H1 (cell line): ENCODE measurements around the gene TEX11. TPM values are rescaled to one million over a fixed set of nuclear protein-coding genes. Genes with fewer than 3 reads are reported as not detected.
A peak's percentile ranks its signal among the peaks of the same experiment; 100 is the strongest.

Experiments used
- CTCF ChIA-PET: fragments of 300-600 bp; sonication (Branson Sonifier 250); formaldehyde crosslinking; loops from one replicate; lab custom pipeline; 2021; ENCODE audit not compliant: partially characterized antibody; lab: Charles Lee
- POLR2A ChIA-PET: fragments of 300-600 bp; sonication (Branson Sonifier 250); formaldehyde crosslinking; loops from one replicate; lab custom pipeline; 2021; ENCODE audit warnings: inconsistent platforms; ENCODE audit not compliant: partially characterized antibody; lab: Charles Lee
- DNase-seq, 2 experiments: peaks; one replicate each; pipeline versions ENCODE4 v3.0.0 to v3.0.0-alpha.2; 2010 to 2022; ENCODE audit warnings: low spot score in 2 of 2, low read depth in 1 of 2, mixed read lengths in 1 of 2
- FAIRE-seq: peaks from 2 replicates; lab custom pipeline; 2011; peaks lifted over from hg19 to GRCh38; lab: Jason Lieb, UNC
- H2AFZ ChIP-seq: 2 replicates; pipeline ENCODE4 v1.8.1; 2012; ENCODE audit warnings: low read length, inconsistent platforms
- H2AK5ac ChIP-seq: 2 replicates; pipeline ENCODE4 v1.6.1; 2013; ENCODE audit warnings: low read depth, low read length
- H2BK120ac ChIP-seq: replicated peaks from 2 replicates; pipeline ENCODE3; 2013; ENCODE audit warnings: low read depth, low read length, inconsistent platforms
- H2BK12ac ChIP-seq: 2 replicates; pipeline ENCODE4 v1.6.1; 2013; ENCODE audit warnings: low read depth, low read length
- H2BK15ac ChIP-seq: 2 replicates; pipeline ENCODE4 v1.6.1; 2013; ENCODE audit warnings: low read length
- H2BK20ac ChIP-seq: 2 replicates; pipeline ENCODE4 v1.6.1; 2013; ENCODE audit warnings: low read length
- H2BK5ac ChIP-seq: 2 replicates; pipeline ENCODE4 v1.6.1; 2013; ENCODE audit warnings: low read depth, low read length
- H3K14ac ChIP-seq: 2 replicates; pipeline ENCODE4 v1.6.1; 2013; ENCODE audit warnings: inconsistent platforms; ENCODE audit not compliant: insufficient read length
- H3K18ac ChIP-seq: 2 replicates; pipeline ENCODE4 v1.6.1; 2013; ENCODE audit warnings: low read length; ENCODE audit errors: extremely low read depth
- H3K23ac ChIP-seq: 2 replicates; pipeline ENCODE4 v1.6.1; 2013; ENCODE audit warnings: inconsistent platforms; ENCODE audit not compliant: insufficient read length
- H3K23me2 ChIP-seq: 2 replicates; pipeline ENCODE4 v1.6.1; 2013; ENCODE audit warnings: low read depth, low read length
- H3K27ac ChIP-seq: 2 replicates; pipeline ENCODE4 v1.6.1; 2011; ENCODE audit warnings: low read depth, low read length, inconsistent platforms
- H3K27me3 ChIP-seq, 4 experiments: replicated peaks in 1 of 4; 1 replicate in 1 of 4; 2 replicates in 3 of 4; pipeline versions ENCODE4 v1.6.1 to v1.8.1; 2011 to 2013; ENCODE audit warnings: low read length in 3 of 4, mild to moderate bottlenecking in 3 of 4, inconsistent platforms in 2 of 4, mixed read lengths in 2 of 4, moderate library complexity in 1 of 4; ENCODE audit not compliant: control insufficient read depth in 3 of 4, insufficient read depth in 3 of 4; ENCODE audit errors: extremely low read depth in 1 of 4
- H3K36me3 ChIP-seq, 4 experiments: 2 replicates each; pipeline versions ENCODE4 v1.6.1 to v1.8.1; 2011 to 2013; ENCODE audit warnings: mild to moderate bottlenecking in 4 of 4, low read length in 3 of 4, moderate library complexity in 2 of 4, control low read depth in 1 of 4, inconsistent platforms in 1 of 4; ENCODE audit not compliant: insufficient read depth in 4 of 4, control insufficient read depth in 2 of 4
- H3K4ac ChIP-seq: replicated peaks from 2 replicates; pipeline ENCODE3; 2013; ENCODE audit warnings: low read length, low read depth, mixed read lengths, inconsistent platforms; ENCODE audit not compliant: insufficient read length
- H3K4me1 ChIP-seq, 4 experiments: replicated peaks in 1 of 4; 1 replicate in 1 of 4; 2 replicates in 3 of 4; pipeline versions ENCODE4 v1.6.1 to v1.8.1; 2011 to 2013; ENCODE audit warnings: low read length in 3 of 4, inconsistent platforms in 2 of 4, mixed read lengths in 1 of 4; ENCODE audit not compliant: insufficient read depth in 4 of 4, control insufficient read depth in 3 of 4
- H3K4me2 ChIP-seq, 2 experiments: 2 replicates each; pipeline versions ENCODE4 v1.6.1 to v1.8.1; 2011 to 2013; ENCODE audit warnings: low read depth in 2 of 2, low read length in 2 of 2, control low read depth in 1 of 2, inconsistent platforms in 1 of 2, mild to moderate bottlenecking in 1 of 2; ENCODE audit not compliant: insufficient read depth in 1 of 2
- H3K4me3 ChIP-seq, 4 experiments: fragments of 200-600, 300-600 bp in 1 of 4; sonication (generic), shearing (Covaris generic), sonication (Bioruptor Twin) in 1 of 4; 2 replicates each; pipeline versions ENCODE4 v1.5.1 to v1.8.1; 2011 to 2016; ENCODE audit warnings: low read length in 4 of 4, low read depth in 3 of 4, control low read depth in 2 of 4, inconsistent platforms in 2 of 4, mild to moderate bottlenecking in 2 of 4, mixed read lengths in 1 of 4, moderate library complexity in 1 of 4; ENCODE audit not compliant: insufficient read depth in 2 of 4; ENCODE audit errors: extremely low read depth in 1 of 4
- H3K56ac ChIP-seq: replicated peaks from 2 replicates; pipeline ENCODE3; 2013; ENCODE audit warnings: low read depth, mild to moderate bottlenecking, mixed read lengths, low read length, inconsistent platforms; ENCODE audit not compliant: insufficient read length
- H3K79me1 ChIP-seq: 2 replicates; pipeline ENCODE4 v1.6.1; 2013; ENCODE audit warnings: low read depth, low read length, control low read depth
- H3K79me2 ChIP-seq, 2 experiments: 2 replicates each; pipeline versions ENCODE4 v1.6.1 to v1.8.1; 2012 to 2013; ENCODE audit warnings: low read length in 2 of 2, mild to moderate bottlenecking in 2 of 2, inconsistent platforms in 1 of 2; ENCODE audit not compliant: insufficient read depth in 2 of 2, control insufficient read depth in 1 of 2
- H3K9ac ChIP-seq, 4 experiments: replicated peaks in 1 of 4; 1 replicate in 1 of 4; 2 replicates in 3 of 4; pipeline versions ENCODE4 v1.6.1 to v1.8.1; 2011 to 2013; ENCODE audit warnings: low read depth in 3 of 4, low read length in 3 of 4, control low read depth in 2 of 4, mild to moderate bottlenecking in 2 of 4, moderate library complexity in 2 of 4, inconsistent platforms in 1 of 4; ENCODE audit errors: extremely low read depth in 1 of 4
- H3K9me3 ChIP-seq, 2 experiments: 2 replicates each; pipeline versions ENCODE4 v1.6.1 to v1.8.1; 2012 to 2013; ENCODE audit warnings: mild to moderate bottlenecking in 2 of 2, moderate library complexity in 2 of 2, control low read depth in 1 of 2, inconsistent platforms in 1 of 2, low read depth in 1 of 2, low read length in 1 of 2, mixed read lengths in 1 of 2; ENCODE audit not compliant: insufficient read depth in 2 of 2
- H4K20me1 ChIP-seq, 2 experiments: replicated peaks in 1 of 2; 2 replicates each; pipeline versions ENCODE3 to v1.8.1; 2011 to 2013; ENCODE audit warnings: inconsistent platforms in 2 of 2, low read length in 2 of 2, mild to moderate bottlenecking in 1 of 2; ENCODE audit not compliant: insufficient read depth in 2 of 2, control insufficient read depth in 1 of 2
- H4K5ac ChIP-seq: 2 replicates; pipeline ENCODE4 v1.6.1; 2013; ENCODE audit warnings: low read length, low read depth, mixed read lengths, inconsistent platforms; ENCODE audit not compliant: insufficient read length
- H4K8ac ChIP-seq: 2 replicates; pipeline ENCODE4 v1.8.0; 2013; ENCODE audit warnings: mild to moderate bottlenecking, moderate library complexity, low read length, inconsistent platforms; ENCODE audit not compliant: insufficient read depth; ENCODE audit errors: extremely low read depth
- H4K91ac ChIP-seq: replicated peaks from 2 replicates; pipeline ENCODE3; 2013; ENCODE audit warnings: low read length, mixed read lengths, inconsistent platforms; ENCODE audit not compliant: insufficient read length
- ATF2 ChIP-seq: IDR thresholded peaks from 2 replicates; pipeline ENCODE4 v1.6.1; 2012; ENCODE audit warnings: low read length, inconsistent platforms
- CBX8 ChIP-seq: fragments of 300-800, 300-1000 bp; sonication (generic); IDR thresholded peaks from 2 replicates; pipeline ENCODE4 v1.7.1; 2016; ENCODE audit warnings: low read depth, low read length, borderline replicate concordance
- CHD1 ChIP-seq: IDR thresholded peaks from 2 replicates; pipeline ENCODE4 v1.6.1; 2012; ENCODE audit warnings: low read depth, low read length, improper control_type of control experiment
- CHD2 ChIP-seq: IDR thresholded peaks from 2 replicates; pipeline ENCODE4 v1.6.1; 2012; ENCODE audit warnings: low read length, improper control_type of control experiment
- CTBP2 ChIP-seq: IDR thresholded peaks from 2 replicates; pipeline ENCODE4 v1.7.0; 2011; ENCODE audit warnings: borderline replicate concordance, mild to moderate bottlenecking, moderate library complexity, mixed read lengths, low read length; ENCODE audit not compliant: insufficient read depth, insufficient read length
- EGR1 ChIP-seq: IDR thresholded peaks from 2 replicates; pipeline ENCODE4 v1.6.1; 2011; ENCODE audit warnings: low read depth, low read length, borderline replicate concordance
- FOSL1 ChIP-seq: IDR thresholded peaks from 2 replicates; pipeline ENCODE4 v1.6.1; 2011; ENCODE audit warnings: mild to moderate bottlenecking, low read depth, low read length, moderate library complexity; ENCODE audit not compliant: insufficient read depth
- HDAC6 ChIP-seq: IDR thresholded peaks from one replicate; pipeline ENCODE4 v1.7.1; 2012; ENCODE audit warnings: low read depth, mild to moderate bottlenecking, inconsistent platforms, low read length, moderate library complexity
- POLR2A ChIP-seq, 2 experiments: IDR thresholded peaks; 1 replicate in 1 of 2; 2 replicates in 1 of 2; pipeline ENCODE4 v1.6.1; 2011; ENCODE audit warnings: low read depth in 2 of 2, low read length in 2 of 2, mild to moderate bottlenecking in 2 of 2; ENCODE audit errors: control extremely low read depth in 1 of 2
- POU5F1 ChIP-seq: IDR thresholded peaks from 2 replicates; pipeline ENCODE4 v1.6.1; 2011; ENCODE audit warnings: low read depth, mild to moderate bottlenecking, low read length, moderate library complexity
- SAP30 ChIP-seq: fragments of 300-600 bp; sonication (generic); IDR thresholded peaks from 2 replicates; pipeline ENCODE4 v1.7.1; 2012; ENCODE audit warnings: low read length, moderate library complexity, mild to moderate bottlenecking, inconsistent platforms; ENCODE audit not compliant: insufficient read depth, insufficient replicate concordance
- SIN3A ChIP-seq, 2 experiments: IDR thresholded peaks in 1 of 2; conservative IDR thresholded peaks in 1 of 2; 2 replicates each; pipeline ENCODE4 v1.6.1; 2011 to 2012; ENCODE audit warnings: low read length in 2 of 2, improper control_type of control experiment in 1 of 2, low read depth in 1 of 2, mild to moderate bottlenecking in 1 of 2
- SIRT6 ChIP-seq: IDR thresholded peaks from one replicate; pipeline ENCODE4 v1.7.1; 2012; ENCODE audit warnings: low read length, inconsistent platforms
- YY1 ChIP-seq: IDR thresholded peaks from 2 replicates; pipeline ENCODE4 v1.6.1; 2011; ENCODE audit warnings: low read depth, mild to moderate bottlenecking, low read length
- WGBS, 2 experiments: shearing (Covaris generic) in 1 of 2; methylation state at CpG; one replicate each; pipeline versions ENCODE4 v1.1.6 to v1.1.7; 2013 to 2015; ENCODE audit warnings: low lambda C conversion rate in 2 of 2, mixed read lengths in 2 of 2, inconsistent platforms in 1 of 2, low coverage in 1 of 2, missing lambda C conversion rate in 1 of 2; ENCODE audit not compliant: insufficient replicate concordance in 2 of 2, insufficient coverage in 1 of 2, insufficient read length in 1 of 2; ENCODE audit errors: extremely low coverage in 1 of 2, missing lambda C conversion rate in 1 of 2; 5-methylcytosine and 5-hydroxymethylcytosine counted together
- polyA plus RNA-seq, 7 experiments: library from polyadenylated mRNA; depleted of rRNA in 3 of 7; stranded (reverse) in 5 of 7; unstranded in 2 of 7; fragments of >200 nt in 5 of 7; fragments of 200-250 nt in 2 of 7; gene quantifications; 1 replicate in 5 of 7; 2 replicates in 1 of 7; 4 replicates in 1 of 7; pipeline versions ENCODE4 v1.2.1 to v1.2.3, GENCODE V29; 2011 to 2013; ENCODE audit warnings: missing spikeins in 2 of 7, mixed read lengths in 2 of 7
- total RNA-seq: library from RNA; stranded (reverse); fragmentation: NEBNext Ultra II Directional; extraction: Animal tissue kit (Norgen Biotek cat#: 25700); gene quantifications from 2 replicates; pipeline ENCODE4 v1.2.1, GENCODE V29; 2021

Gene TEX11
- total and polyA plus RNA-seq, 2 of the 8 experiments (the other 6 are each of a cell fraction or from before 2014, with no cell fraction given) = 0.11 to 0.74 TPM

GRCh38 chrX:70901465-70901864, 7.0 kb downstream of the TEX11 start:
- FAIRE-seq = peak; percentile 68
- CTCF ChIA-PET = no interaction called here
- TF ChIP-seq POU5F1 (no peak), ATF2 (no peak), FOSL1 (no peak), YY1 (no peak), CHD1 (no peak), EGR1 (no peak), SIN3A (conservative IDR thresholded peaks at IDR 0.05 in 1 of 2, IDR thresholded peaks at IDR 0.05 in 1 of 2; ENCODE audit: low read depth in 1 of 2, low read length in 2 of 2) (no peak), SAP30 (no peak), HDAC6 (no peak), SIRT6 (no peak), CBX8 (no peak), POLR2A (IDR thresholded peaks at IDR 0.05; ENCODE audit: control extremely low read depth in 1 of 2, low read depth in 2 of 2, low read length in 2 of 2) (no peak), CHD2 (no peak), CTBP2 (no peak)

More at GRCh38 chrX:70901465-70901864, 7.0 kb downstream of the TEX11 start:
- no peak overlapping the region for H4K8ac ChIP-seq
- H3K27ac ChIP-seq = no peak overlapping the region
- H3K23me2 ChIP-seq = no peaks in the 10 kb centered on the region
- no peak overlapping the region for H3K18ac ChIP-seq
- POLR2A ChIA-PET = interaction anchor here (1.4 kb wide), 1 partner anchor 30 kb away, joined by 3 read pairs; no protein-coding TSS in a partner anchor
- H2BK20ac ChIP-seq = no peak overlapping the region
- no peak overlapping the region for H4K91ac ChIP-seq
- no peaks in the 10 kb centered on the region for H3K27me3 ChIP-seq
- no peak overlapping the region for H2BK15ac ChIP-seq
- H2BK120ac ChIP-seq = no peak overlapping the region
- no peak overlapping the region for H2BK12ac ChIP-seq
- no peak overlapping the region for H3K14ac ChIP-seq
- 67% methylated on average over 6 of the region's 7 CpGs; no CpG with 5 or more reads in 1 of the 2 experiments for WGBS, 2 experiments
- H4K20me1 ChIP-seq = no peaks in the 10 kb centered on the region
- no peaks in the 10 kb centered on the region for H3K4me1 ChIP-seq
- H3K36me3 ChIP-seq = no peaks in the 10 kb centered on the region
- no peak overlapping the region for H3K9ac ChIP-seq
- H3K56ac ChIP-seq = no peak overlapping the region
- DNase-seq = no peak
- no peak overlapping the region for H2BK5ac ChIP-seq
- H2AFZ ChIP-seq = no peak overlapping the region
- no peak overlapping the region for H4K5ac ChIP-seq
- no peak overlapping the region for H3K4me2 ChIP-seq
- no peak overlapping the region for H3K4me3 ChIP-seq
- no peak overlapping the region for H3K23ac ChIP-seq
- H3K79me2 ChIP-seq = no peaks in the 10 kb centered on the region
- H3K4ac ChIP-seq = no peak overlapping the region
- no peak overlapping the region for H2AK5ac ChIP-seq
- no peaks in the 10 kb centered on the region for H3K79me1 ChIP-seq
- H3K9me3 ChIP-seq = no peaks in the 10 kb centered on the region
